Body of pancreas (tissue), 4 donors: ENCODE results near the gene ARHGEF17.

Experiments
- POLR2A ChIP-seq, 3 donors: fragments of 450-650 bp; IDR thresholded peaks; one replicate each; pipeline ENCODE4 v1.6.1; 2016; ENCODE audit warnings: antibody characterized with exemption in 3 of 3, mild to moderate bottlenecking in 2 of 3
- TF ChIP-seq, protein P1 (sequence below), 7 experiments: fragments of 450-650 bp in 4 of 7; fragments of 200-600 bp in 3 of 7; sonication (generic) in 3 of 7; IDR thresholded peaks; one replicate each; pipeline ENCODE4 v1.5.1; 2016 to 2019; ENCODE audit warnings: antibody characterized with exemption in 7 of 7

DNA sequence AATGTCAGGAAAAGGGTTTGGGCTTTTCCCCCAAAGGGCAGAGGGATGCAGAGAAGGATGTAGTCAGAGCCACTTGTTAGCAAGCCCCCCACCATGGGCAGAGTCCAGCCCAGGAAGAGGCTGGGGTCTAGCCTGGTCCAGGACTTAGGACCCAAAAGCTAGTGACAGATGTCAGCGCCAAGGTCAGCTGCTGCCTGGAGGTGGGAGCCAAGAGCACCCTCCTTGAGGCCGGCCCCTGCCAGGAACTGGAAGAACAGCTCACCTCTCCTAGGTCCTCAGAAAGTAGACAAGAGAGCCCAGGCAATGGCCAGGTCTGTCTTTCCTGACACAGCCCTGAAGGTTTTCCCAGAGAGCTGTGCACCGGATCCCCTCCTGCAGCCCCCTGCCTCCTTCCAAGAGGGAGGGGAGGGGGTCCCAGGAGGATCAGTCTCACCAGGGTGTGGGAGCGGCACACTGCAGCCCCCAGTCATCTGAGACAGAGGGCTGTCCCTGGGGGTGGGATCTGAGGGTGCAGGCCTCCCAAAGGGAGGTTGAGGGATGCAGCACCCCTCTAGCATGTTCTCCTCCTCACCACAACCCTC lies 14.6 kb upstream of the ARHGEF17 start:
- TF ChIP-seq, protein P1, sequence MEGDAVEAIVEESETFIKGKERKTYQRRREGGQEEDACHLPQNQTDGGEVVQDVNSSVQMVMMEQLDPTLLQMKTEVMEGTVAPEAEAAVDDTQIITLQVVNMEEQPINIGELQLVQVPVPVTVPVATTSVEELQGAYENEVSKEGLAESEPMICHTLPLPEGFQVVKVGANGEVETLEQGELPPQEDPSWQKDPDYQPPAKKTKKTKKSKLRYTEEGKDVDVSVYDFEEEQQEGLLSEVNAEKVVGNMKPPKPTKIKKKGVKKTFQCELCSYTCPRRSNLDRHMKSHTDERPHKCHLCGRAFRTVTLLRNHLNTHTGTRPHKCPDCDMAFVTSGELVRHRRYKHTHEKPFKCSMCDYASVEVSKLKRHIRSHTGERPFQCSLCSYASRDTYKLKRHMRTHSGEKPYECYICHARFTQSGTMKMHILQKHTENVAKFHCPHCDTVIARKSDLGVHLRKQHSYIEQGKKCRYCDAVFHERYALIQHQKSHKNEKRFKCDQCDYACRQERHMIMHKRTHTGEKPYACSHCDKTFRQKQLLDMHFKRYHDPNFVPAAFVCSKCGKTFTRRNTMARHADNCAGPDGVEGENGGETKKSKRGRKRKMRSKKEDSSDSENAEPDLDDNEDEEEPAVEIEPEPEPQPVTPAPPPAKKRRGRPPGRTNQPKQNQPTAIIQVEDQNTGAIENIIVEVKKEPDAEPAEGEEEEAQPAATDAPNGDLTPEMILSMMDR (IDR thresholded peaks at IDR 0.05): no peak
- no peak for TF ChIP-seq POLR2A (IDR thresholded peaks at IDR 0.05)
